Measurements from ENCODE around the gene PSMD9. TPM values are rescaled to one million over a fixed set of nuclear protein-coding genes. Genes with fewer than 3 reads are reported as not detected.
"Not testable (repeated sequence)": the region's sequence is repeated elsewhere in the genome, so short reads cannot be mapped to it uniquely, and the experiment has no call there.

PSMD9 gene
- total RNA-seq, 2 experiments from 2014 or later: 64.3 to 68.5 TPM

DNA sequence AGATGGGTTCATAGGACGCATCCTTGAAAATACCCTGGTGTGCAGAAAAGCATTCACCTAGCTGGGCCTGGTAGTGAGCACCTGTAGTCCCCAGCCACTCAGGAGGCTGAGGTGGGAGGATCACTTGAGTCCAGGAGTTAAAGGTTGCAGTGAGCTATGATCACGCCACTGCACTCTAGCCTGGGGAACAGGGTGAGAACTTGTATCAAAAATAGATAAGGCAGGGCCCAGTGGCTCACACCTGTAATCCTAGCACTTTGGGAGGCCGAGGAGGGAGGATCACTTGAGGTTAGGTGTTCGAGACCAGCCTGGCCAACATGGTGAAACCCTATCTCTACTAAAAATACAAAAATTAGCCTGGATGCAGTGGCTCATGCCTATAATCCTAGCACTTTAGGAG is 27.9 kb upstream of the PSMD9 start:
- H3K4me1 Mint-ChIP-seq, H3K9me3 Mint-ChIP-seq, H3K36me3 Mint-ChIP-seq, DNase-seq, H3K27ac Mint-ChIP-seq, H3K27me3 Mint-ChIP-seq, H3K4me3 Mint-ChIP-seq: not testable (repeated sequence)

DNA sequence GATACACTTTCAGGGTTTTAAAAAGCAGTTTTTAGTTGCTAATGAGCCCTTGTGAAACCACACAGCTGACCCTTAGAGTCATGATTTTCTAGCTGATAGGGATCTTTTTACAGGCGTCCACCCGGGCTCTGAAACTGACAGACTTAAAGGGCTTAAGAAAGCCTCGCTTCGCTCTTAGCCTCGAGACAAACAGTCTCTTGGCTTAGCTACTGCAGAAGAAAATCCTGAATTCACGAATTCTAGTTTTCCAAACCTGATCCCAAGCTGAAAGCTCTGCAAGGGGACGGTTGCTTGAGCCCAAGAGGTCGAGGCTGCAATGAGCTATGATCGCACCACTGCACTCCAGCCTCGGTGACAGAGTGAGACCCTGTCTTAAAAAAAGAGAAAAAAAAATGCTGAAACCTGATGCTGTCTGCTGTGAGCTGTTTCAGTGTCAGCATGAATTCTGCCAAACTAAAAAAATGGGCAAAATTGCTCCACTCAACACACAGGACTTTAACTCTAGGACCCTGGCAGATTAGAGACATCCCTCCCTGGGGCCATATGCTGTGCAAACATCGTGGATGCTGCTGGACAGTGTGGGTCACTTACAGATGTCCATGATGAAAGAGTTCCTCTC is 26.8 kb upstream of the PSMD9 start:
- Mint-ChIP-seq H3K9me3 (no peaks in the 10 kb centered on the region), H3K4me1 (no peaks in the 10 kb centered on the region), H3K27me3 (no peaks in the 10 kb centered on the region), H3K4me3 (no peak overlapping the region), H3K36me3 (no peaks in the 10 kb centered on the region), H3K27ac (no peak overlapping the region)
- DNase-seq: no peak

DNA sequence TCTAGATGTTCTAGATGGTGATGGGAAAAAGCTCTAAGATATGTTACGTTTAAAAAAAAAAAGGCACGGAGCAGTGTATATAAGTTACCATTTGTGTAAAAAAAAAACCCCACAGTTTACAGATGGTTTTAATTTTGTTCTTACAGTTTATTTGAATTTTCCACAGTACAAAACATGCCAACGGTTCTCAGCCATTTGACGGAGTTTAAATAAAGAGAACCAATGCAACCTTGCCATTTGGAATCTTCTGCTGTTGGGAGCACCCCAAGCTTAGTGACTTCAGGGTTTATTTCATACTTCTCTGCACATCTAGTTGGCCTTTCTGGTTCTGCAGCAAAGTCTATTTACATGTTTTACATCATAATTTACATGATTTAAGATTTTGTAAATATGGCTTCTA is 22.3 kb upstream of the PSMD9 start:
- no peaks in the 10 kb centered on the region for H3K27me3 Mint-ChIP-seq
- no peaks in the 10 kb centered on the region for H3K36me3 Mint-ChIP-seq
- H3K27ac Mint-ChIP-seq: no peak overlapping the region
- no peak overlapping the region for H3K4me3 Mint-ChIP-seq
- no peaks in the 10 kb centered on the region for H3K4me1 Mint-ChIP-seq
- DNase-seq: no peak
- no peaks in the 10 kb centered on the region for H3K9me3 Mint-ChIP-seq

DNA sequence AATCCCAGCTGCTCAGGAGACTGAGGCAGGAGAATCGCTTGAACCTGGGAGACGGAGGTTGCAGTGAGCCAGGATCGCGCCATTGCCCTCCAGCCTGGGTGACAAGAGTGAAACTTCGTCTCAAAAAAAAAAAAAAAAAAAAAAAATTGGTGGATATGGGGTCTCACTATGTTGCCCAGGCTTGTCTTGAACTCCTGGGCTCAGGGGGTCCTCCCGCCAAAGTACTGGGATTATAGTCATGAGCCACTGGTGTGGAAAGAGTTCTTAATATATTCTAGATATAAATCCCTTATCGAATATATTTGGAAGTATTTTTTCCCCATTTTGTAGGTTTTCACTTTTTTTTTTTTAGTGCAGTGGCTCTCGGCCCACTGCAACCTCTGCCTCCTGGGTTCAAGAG is 19.4 kb upstream of the PSMD9 start:
- not testable (repeated sequence) for H3K27me3 Mint-ChIP-seq, H3K27ac Mint-ChIP-seq, H3K4me1 Mint-ChIP-seq, DNase-seq, H3K4me3 Mint-ChIP-seq, H3K9me3 Mint-ChIP-seq, H3K36me3 Mint-ChIP-seq

DNA sequence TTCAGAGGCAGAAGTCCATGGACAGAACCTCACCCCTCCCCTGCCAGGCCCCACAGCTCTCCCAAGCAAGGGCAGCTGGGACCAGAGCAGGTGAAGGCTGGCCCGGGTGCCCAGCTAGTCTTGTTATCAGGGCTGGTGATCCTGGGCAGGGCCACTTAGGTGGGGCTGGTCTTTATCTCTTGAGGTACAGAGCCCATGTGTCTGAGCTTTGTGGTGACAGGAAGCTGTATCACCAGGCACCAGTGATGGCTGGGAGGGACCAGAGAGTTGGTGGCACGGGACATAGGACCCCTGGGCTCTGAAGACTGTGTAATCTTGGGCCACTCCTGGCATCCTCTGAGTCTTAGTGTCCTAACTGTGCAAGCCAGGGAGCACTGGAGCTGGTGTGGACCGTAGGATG is 17.1 kb upstream of the PSMD9 start:
- no peak for DNase-seq
- no peaks in the 10 kb centered on the region for H3K9me3 Mint-ChIP-seq
- peaks cover 5% of the 10 kb centered on the region for H3K4me1 Mint-ChIP-seq
- no peak overlapping the region for H3K4me3 Mint-ChIP-seq
- no peaks in the 10 kb centered on the region for H3K36me3 Mint-ChIP-seq
- H3K27me3 Mint-ChIP-seq: no peaks in the 10 kb centered on the region
- no peak overlapping the region for H3K27ac Mint-ChIP-seq

DNA sequence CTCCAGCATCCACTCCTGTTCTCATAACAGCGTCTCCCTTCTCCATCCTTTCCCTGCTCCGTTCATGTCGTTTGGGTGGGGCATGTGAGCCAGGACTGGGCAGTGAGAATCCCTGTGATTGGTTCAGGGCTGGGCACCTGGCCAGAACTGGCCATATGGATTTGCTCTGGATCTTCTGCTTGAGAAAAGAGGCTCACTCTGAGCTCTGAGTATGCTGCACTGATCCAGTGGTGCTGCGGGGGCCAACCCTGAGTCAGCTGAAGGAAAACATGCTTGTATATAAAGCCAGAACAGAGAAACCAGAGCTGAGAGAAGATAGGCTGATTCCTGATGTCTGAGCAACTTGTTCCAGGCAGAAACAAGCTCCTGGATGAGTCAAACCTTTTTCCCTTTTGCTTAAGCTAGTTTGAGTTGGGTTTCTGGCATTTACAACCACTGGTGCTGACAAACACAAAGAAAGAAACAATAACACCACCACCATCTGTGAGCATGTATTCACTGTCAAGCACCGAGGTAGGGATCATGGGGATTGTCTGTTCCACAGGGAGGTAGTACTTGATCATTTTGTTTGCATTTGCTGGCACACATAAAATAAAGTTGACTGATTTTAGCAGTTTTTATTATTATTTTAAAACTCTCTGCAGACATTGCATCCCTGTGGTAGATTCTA is 15.9 kb upstream of the PSMD9 start:
- no peak for DNase-seq
- H3K4me1 Mint-ChIP-seq: peaks cover 5% of the 10 kb centered on the region
- H3K27me3 Mint-ChIP-seq: no peaks in the 10 kb centered on the region
- no peaks in the 10 kb centered on the region for H3K36me3 Mint-ChIP-seq
- H3K9me3 Mint-ChIP-seq: no peaks in the 10 kb centered on the region
- no peak overlapping the region for H3K27ac Mint-ChIP-seq
- no peak overlapping the region for H3K4me3 Mint-ChIP-seq

DNA sequence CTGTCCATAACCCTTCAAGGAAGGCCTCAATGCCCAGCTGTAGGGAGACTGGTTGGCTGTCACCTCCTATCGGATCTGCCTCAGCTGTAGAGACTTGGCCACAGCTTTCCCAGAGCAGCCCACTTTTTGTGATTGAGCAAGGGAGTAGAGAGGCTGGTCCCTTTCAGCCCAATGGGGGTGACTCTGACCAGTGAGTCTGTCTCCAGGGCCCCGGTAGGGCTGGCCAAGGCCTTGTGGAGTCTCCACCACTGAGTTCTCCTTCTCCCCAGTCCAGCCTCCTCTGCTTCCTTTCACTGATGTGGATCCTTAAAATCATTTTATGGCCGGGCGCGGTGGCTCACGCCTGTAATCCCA is 15.4 kb upstream of the PSMD9 start:
- H3K9me3 Mint-ChIP-seq: no peaks in the 10 kb centered on the region
- peaks cover 5% of the 10 kb centered on the region for H3K4me1 Mint-ChIP-seq
- H3K27ac Mint-ChIP-seq: no peak overlapping the region
- H3K4me3 Mint-ChIP-seq: no peak overlapping the region
- DNase-seq: no peak
- H3K27me3 Mint-ChIP-seq: no peaks in the 10 kb centered on the region
- H3K36me3 Mint-ChIP-seq: no peaks in the 10 kb centered on the region

DNA sequence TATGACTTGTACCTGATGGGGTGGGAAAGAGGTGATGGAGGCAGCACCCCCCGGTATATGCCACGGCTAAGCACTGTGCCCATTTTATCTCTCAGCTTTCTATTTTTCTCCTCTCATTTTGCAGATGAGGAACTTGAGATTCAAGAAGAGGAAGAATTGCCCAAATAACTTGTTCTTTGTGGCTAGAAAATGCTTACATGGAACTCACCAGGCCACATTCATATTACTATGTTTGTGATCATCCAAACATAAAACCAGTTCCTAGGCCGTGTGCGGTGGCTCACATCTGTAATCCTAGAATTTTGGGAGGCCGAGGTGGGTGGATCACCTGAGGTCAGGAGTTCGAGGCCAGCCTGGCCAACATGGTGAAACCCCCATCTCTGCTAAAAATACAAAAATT is 14.5 kb upstream of the PSMD9 start:
- Mint-ChIP-seq H3K4me3 (no peak overlapping the region), H3K9me3 (no peaks in the 10 kb centered on the region), H3K4me1 (peaks cover 5% of the 10 kb centered on the region), H3K27ac (no peak overlapping the region), H3K27me3 (no peaks in the 10 kb centered on the region), H3K36me3 (no peaks in the 10 kb centered on the region)
- DNase-seq: no peak

DNA sequence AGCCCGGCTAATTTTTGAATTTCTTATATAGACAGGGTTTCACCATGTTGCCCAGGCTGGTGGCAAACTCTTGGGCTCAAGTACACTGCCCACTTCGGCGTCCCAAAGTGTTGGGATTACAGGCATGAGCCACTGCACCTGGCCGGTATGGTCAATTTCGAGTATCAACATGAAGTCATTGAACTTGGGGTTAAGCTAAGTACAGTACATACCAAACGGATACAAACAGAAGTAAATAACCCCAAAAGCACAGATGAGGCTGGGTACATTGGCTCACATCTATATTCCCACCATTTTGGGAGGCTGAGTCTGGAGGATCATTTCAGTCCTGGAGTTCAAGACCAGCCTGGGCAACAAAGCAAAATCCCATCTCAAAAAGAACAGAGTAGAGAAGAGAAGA is 13.0 kb upstream of the PSMD9 start:
- H3K27me3 Mint-ChIP-seq: no peaks in the 10 kb centered on the region
- H3K36me3 Mint-ChIP-seq: no peaks in the 10 kb centered on the region
- H3K9me3 Mint-ChIP-seq: no peaks in the 10 kb centered on the region
- H3K4me1 Mint-ChIP-seq: peaks cover 5% of the 10 kb centered on the region
- H3K27ac Mint-ChIP-seq: no peak overlapping the region
- H3K4me3 Mint-ChIP-seq: no peak overlapping the region
- DNase-seq: no peak

DNA sequence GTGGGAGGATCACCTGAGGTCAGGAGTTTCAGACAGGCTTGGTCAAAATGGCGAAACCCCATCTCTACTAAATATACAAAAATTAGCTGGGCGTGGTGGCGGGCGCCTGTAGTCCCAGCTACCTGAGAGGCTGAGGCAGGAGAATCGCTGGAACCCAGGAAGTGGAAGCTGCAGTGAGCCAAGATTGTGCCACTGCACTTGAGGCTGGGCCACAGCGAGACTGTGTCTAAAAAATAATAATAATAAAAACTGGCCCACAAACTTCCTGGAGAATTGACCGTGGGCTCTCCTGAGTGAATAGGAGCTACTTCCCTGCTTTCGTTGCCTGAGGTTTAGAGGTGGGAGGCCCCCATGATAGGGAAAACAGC is 12.5 kb upstream of the PSMD9 start:
- not testable (repeated sequence) for H3K4me1 Mint-ChIP-seq, H3K27ac Mint-ChIP-seq, H3K9me3 Mint-ChIP-seq, H3K36me3 Mint-ChIP-seq, H3K27me3 Mint-ChIP-seq, DNase-seq, H3K4me3 Mint-ChIP-seq

DNA sequence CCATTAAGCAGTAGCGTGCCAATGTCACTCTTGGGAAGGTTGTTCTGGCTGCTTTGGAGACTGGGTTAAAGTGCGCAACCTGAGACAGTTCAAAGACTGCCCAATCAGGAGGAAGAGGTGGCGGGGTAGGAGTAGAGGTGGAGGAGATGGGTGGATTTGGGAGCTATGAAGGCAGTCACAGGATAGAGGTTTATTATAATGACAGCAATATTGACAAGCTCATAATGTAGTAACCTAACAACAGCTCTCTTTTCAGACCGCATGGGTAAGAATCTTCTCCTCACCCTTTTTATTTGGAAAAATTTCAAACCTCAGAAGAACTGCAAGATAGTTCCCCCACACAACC is 5.3 kb upstream of the PSMD9 start:
- no peaks in the 10 kb centered on the region for H3K27me3 Mint-ChIP-seq
- H3K9me3 Mint-ChIP-seq: no peaks in the 10 kb centered on the region
- peaks cover 8% of the 10 kb centered on the region for H3K4me1 Mint-ChIP-seq
- H3K36me3 Mint-ChIP-seq: no peaks in the 10 kb centered on the region
- no peak overlapping the region for H3K27ac Mint-ChIP-seq
- no peak for DNase-seq
- H3K4me3 Mint-ChIP-seq: no peak overlapping the region

DNA sequence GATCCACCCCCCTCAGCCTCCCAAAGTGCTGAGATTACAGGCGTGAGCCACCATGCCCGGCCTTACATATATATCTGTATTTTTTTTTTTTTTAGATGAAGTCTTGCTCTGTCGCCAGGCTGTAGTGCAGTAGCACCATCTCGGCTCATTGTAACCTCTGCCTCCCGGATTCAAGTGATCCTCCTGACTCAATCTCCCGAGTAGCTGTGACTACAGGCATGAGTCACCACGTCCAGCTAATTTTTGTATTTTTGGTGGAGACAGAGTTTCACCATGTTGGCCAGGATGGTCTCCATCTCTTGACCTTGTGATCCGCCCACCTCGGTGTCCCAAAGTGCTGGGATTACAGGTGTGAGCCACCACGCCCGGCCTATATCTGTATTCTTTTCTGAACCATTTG is 3.5 kb upstream of the PSMD9 start:
- not testable (repeated sequence) for H3K27ac Mint-ChIP-seq, H3K9me3 Mint-ChIP-seq, DNase-seq

DNA sequence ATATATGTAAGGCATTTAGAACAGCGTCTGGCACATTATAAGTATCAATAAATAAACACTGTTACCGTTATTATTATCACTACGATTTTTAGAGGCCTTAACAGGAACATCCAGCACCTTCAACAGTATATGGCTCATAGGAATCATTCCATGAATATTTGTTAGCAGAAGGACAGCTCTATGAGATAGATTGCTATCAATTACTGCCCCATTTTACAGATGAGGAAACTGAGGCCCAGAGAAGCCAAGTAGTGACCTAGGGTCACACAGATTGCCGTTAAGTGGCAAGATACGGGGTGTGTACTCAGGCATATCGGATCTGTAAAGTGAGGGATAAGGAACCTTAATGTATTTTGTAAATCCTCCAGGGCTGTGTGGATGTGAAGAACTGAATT is 510 bp upstream of the PSMD9 start:
- no peaks in the 10 kb centered on the region for H3K27me3 Mint-ChIP-seq
- peaks cover 32% of the 10 kb centered on the region for H3K4me1 Mint-ChIP-seq
- H3K36me3 Mint-ChIP-seq: peaks cover 7% of the 10 kb centered on the region
- DNase-seq: no peak
- H3K4me3 Mint-ChIP-seq: peak overlapping the region; percentile 99
- H3K9me3 Mint-ChIP-seq: no peaks in the 10 kb centered on the region
- peak overlapping the region; percentile 96 for H3K27ac Mint-ChIP-seq

More for the DNA sequence above, 3.5 kb upstream of the PSMD9 start:
- not testable (repeated sequence) for H3K36me3 Mint-ChIP-seq, H3K4me3 Mint-ChIP-seq, H3K27me3 Mint-ChIP-seq
- H3K4me1 Mint-ChIP-seq: peaks cover 18% of the 10 kb centered on the region

DNA sequence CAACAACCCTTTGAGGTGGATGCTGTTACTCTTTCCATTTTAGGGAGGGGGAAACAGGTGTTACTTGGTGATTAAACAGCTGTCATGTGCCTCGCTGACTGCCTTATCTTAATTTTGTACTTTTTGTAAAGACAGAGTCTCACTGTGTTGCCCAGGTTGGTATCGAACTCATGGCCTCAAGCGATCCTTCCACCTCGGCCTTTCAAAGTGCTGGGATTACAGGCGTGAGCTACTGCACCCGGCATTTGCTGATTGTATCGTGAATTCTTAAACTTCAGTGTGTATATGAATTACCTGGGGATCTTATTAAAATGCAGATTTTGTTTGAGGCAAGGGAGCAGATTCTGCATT is 659 bp downstream of the PSMD9 start:
- H3K27ac Mint-ChIP-seq: peak overlapping the region; percentile 96
- no peaks in the 10 kb centered on the region for H3K9me3 Mint-ChIP-seq
- H3K4me3 Mint-ChIP-seq: peak overlapping the region; percentile 99
- peaks cover 43% of the 10 kb centered on the region for H3K4me1 Mint-ChIP-seq
- H3K36me3 Mint-ChIP-seq: peaks cover 13% of the 10 kb centered on the region
- no peak for DNase-seq
- no peaks in the 10 kb centered on the region for H3K27me3 Mint-ChIP-seq

DNA sequence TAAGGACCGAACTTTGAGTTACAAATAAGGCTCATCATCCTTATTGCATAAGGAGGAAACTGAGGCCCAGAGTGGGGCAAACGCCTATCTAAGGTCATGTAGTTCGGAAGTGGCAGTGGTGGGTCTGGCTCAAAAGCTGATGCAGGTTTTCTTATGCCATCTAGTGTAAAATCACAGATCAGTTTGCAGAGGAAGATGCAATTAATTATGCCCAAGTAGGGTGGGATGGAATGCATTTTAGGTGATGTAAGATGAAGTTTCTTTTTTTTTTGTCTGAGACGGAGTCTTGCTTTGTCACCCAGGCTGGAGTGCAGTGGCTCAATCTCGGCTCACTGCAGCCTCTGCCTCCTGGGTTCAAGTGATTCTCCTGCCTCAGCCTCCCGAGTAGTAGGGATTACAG is 1.1 kb downstream of the PSMD9 start:
- H3K27ac Mint-ChIP-seq: peak overlapping the region; percentile 96
- peak overlapping the region; percentile 99 for H3K4me3 Mint-ChIP-seq
- H3K4me1 Mint-ChIP-seq: peaks cover 44% of the 10 kb centered on the region
- DNase-seq, H3K9me3 Mint-ChIP-seq, H3K27me3 Mint-ChIP-seq: not testable (repeated sequence)
- peaks cover 14% of the 10 kb centered on the region for H3K36me3 Mint-ChIP-seq

DNA sequence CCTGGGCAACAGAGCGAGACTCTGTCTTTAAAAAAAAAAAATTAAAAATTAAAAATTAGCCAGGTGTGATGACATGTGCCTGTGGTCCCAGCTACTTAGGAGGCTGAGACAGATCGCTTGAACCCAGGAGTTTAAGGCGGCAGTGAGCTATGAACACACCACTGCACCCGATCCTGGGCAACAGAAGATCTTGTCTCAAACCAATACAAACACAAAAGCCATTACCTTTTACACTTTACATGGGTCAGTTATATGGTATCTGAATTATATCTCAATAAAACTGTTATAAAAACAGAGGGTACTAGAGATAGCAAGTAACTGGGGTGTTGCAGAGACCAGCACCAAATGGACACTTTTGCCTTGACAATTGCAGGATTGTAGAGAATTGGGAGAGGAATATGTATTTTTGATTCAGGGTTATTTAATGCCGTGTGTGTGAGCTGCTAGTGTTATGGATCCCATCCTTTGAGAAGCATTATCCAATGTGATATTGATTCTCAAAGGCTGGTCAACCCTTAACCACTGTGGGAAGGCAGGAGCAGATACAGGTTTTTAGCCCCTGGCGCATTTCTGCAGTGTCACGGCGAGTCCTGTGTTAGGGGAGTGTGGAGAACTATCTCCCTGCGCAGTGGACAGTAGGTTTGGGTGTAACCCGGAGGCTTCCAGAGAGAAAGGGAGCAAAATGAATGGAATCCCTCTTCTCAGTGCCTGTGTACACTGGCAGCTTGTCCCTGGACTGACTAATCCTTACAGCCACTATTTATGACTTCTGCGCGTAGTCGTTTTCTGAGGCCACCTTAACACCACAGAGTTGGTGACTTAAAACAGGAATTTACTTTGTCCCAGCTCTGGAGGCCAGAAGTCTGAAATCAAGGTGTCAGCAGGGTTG is 4.3 kb downstream of the PSMD9 start:
- DNase-seq: no peak
- Mint-ChIP-seq H3K4me3 (no peak overlapping the region), H3K9me3 (no peaks in the 10 kb centered on the region), H3K4me1 (peaks cover 43% of the 10 kb centered on the region), H3K27me3 (no peaks in the 10 kb centered on the region), H3K36me3 (peaks cover 23% of the 10 kb centered on the region), H3K27ac (peak overlapping the region; percentile 25)

Measured in activated naive CD8-positive, alpha-beta T cell treated with anti-CD3 and anti-CD28 coated beads for 36 hours (primary cell).